ENCODE data around the gene GPR75. TPM values are rescaled to one million over a fixed set of nuclear protein-coding genes. Genes with fewer than 3 reads are reported as not detected.

Gene GPR75
- total RNA-seq, 1 experiment from 2014 or later = 1.5 TPM

DNA sequence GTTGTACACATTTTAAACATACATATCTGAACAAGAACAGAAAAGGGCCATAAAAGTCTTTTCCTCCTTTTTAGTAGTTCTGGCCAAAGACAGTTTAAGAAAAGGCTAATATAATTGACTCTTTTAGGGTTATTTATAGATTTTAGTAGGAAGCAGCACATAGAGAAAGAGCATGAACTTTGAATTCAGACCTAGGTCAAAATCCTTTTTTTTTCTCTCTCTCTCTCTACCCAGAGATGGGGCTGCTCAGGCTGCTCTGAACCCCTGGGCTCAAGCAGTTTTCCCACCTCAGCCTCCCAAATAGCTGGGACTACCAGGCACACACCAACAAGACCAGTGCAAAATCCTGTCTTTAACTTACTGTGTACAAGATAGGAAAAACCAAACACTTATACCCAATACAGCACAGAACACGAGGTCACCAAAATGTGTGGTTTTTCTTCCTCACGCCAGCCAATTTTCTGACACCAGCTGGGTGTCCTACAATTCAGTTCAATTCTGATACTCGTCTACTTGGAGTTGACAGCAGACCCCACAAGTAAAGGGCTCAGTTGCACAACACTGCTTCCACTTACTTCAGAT lies 40.8 kb downstream of the GPR75 start:
- no peaks in the 10 kb centered on the region for H3K27me3 ChIP-seq (replicated peaks)

DNA sequence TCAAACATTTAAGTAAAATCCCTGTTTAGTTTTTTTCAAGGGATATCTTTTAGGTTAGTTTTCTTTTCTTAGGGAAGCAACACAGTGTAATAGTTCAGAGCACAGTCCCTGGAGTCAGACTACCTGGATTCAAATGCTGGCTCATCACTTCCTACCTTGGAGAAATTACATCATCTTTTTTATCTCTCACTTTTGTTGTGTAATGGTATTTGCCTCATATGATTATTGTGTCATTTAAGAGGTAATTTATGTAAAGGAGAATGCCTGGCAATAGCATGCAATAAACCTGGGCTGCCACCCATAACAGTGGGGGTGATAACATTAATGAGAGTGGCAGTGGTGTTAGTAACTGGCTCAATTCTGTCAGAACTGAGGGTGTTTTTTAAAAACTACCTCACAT lies 46.6 kb downstream of the GPR75 start:
- H3K9me3 ChIP-seq (replicated peaks) = no peaks in the 10 kb centered on the region
- peaks cover 72% of the 10 kb centered on the region for H3K36me3 ChIP-seq
- no peaks in the 10 kb centered on the region for H3K27me3 ChIP-seq (replicated peaks)
- H3K4me1 ChIP-seq (replicated peaks) = no peaks in the 10 kb centered on the region
- no peak overlapping the region for H3K27ac ChIP-seq
- H3K4me3 ChIP-seq = no peak overlapping the region
- DNase-seq (ENCODE audit: low read depth in 1 of 2, low spot score in 2 of 2) = no peak

More for the DNA sequence above, 40.8 kb downstream of the GPR75 start:
- Histone ChIP-seq H3K27ac (no peak overlapping the region), H3K9me3 (replicated peaks) (no peaks in the 10 kb centered on the region), H3K4me1 (replicated peaks) (no peaks in the 10 kb centered on the region), H3K36me3 (peaks cover 38% of the 10 kb centered on the region), H3K4me3 (no peak overlapping the region)
- DNase-seq (ENCODE audit: low read depth in 1 of 2, low spot score in 2 of 2) = no peak

DNA sequence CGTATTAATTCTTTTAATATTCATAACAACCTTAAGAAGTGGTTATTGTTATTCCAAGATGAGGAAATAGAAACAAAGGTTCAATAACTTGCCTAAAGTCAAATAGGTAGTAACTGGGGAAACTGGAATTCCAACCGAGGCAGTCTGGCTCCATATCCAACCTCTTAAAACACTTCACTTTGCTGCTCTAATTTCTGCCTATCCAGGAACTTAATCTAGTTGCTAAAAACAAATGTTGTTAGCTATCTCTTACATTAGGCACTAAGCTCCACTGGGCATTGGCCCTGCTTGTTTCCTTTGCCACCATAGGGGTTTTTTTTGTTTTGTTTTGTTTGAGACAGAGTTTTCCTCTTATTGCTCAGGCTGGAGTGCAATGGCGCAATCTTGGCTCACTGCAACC lies 48.2 kb downstream of the GPR75 start:
- no peaks in the 10 kb centered on the region for H3K9me3 ChIP-seq (replicated peaks)
- peaks cover 85% of the 10 kb centered on the region for H3K36me3 ChIP-seq
- H3K27me3 ChIP-seq (replicated peaks) = no peaks in the 10 kb centered on the region
- no peaks in the 10 kb centered on the region for H3K4me1 ChIP-seq (replicated peaks)
- H3K4me3 ChIP-seq = no peak overlapping the region
- no peak for DNase-seq (ENCODE audit: low read depth in 1 of 2, low spot score in 2 of 2)
- H3K27ac ChIP-seq = no peak overlapping the region

Other genes with a start within 250 kb of the GPR75 start
- 19.2 and 19.8 TPM in 2 replicates for gene CHAC2, start 92.2 kb downstream of the GPR75 start, total RNA-seq (2014; rRNA removed; shearing (Covaris generic))
- 15.7 and 32.3 TPM in 2 replicates for gene ASB3, start 73.0 kb downstream of the GPR75 start, total RNA-seq (2014; rRNA removed; shearing (Covaris generic))
- gene ERLEC1, start 72.9 kb downstream of the GPR75 start, total RNA-seq (2014; rRNA removed; shearing (Covaris generic)) = 68.3 and 79.2 TPM in 2 replicates
- 29.3 and 44.9 TPM in 2 replicates for gene PSME4, start 111.0 kb upstream of the GPR75 start, total RNA-seq (2014; rRNA removed; shearing (Covaris generic))